ENCODE measurements around the gene CERT1.

Gene CERT1

DNA sequence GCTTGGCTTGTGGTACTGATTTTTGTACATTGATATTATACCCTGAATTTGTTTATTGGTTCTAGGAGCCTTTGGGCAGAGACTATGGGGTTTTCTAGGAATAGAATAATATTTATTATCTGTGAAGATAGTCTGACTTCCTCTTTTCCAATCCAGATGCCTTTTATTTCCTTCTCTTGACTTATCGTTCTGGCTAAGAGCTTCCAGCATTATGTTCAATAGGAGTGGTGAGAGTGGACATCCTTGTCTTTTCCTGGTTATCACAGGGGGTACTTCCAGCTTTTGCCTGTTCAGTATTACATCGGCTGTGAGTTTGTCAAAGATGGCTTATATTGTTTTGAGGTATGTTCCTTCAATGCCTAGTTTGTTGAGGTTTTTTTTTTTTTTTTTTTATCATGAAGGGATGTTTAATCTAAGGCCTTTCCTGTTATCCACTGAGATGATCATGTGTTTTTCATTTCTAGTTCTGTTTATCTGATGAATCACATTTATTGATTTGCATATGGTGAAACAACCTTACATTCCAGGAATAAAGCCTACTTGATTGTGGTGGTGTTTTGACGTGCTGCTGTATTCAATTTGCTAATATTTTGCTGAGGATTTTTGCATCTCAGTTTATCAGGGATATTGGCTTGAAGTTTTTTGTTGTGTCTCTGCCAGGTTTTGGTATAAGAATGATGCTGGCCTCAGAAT lies 77.5 kb downstream of the CERT1 start:
- no peak overlapping the region for H3K27ac ChIP-seq
- no peaks in the 10 kb centered on the region for H3K27me3 ChIP-seq (ENCODE audit: insufficient read depth, low read depth)
- no peak overlapping the region for H3K9ac ChIP-seq
- TF ChIP-seq, protein P1, sequence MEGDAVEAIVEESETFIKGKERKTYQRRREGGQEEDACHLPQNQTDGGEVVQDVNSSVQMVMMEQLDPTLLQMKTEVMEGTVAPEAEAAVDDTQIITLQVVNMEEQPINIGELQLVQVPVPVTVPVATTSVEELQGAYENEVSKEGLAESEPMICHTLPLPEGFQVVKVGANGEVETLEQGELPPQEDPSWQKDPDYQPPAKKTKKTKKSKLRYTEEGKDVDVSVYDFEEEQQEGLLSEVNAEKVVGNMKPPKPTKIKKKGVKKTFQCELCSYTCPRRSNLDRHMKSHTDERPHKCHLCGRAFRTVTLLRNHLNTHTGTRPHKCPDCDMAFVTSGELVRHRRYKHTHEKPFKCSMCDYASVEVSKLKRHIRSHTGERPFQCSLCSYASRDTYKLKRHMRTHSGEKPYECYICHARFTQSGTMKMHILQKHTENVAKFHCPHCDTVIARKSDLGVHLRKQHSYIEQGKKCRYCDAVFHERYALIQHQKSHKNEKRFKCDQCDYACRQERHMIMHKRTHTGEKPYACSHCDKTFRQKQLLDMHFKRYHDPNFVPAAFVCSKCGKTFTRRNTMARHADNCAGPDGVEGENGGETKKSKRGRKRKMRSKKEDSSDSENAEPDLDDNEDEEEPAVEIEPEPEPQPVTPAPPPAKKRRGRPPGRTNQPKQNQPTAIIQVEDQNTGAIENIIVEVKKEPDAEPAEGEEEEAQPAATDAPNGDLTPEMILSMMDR (conservative IDR thresholded peaks at IDR 0.05; ENCODE audit: low read depth, low read length), result no peak
- H2AFZ ChIP-seq (ENCODE audit: low read depth), result no peak overlapping the region
- H3K4me2 ChIP-seq, result no peak overlapping the region
- H3K4me3 ChIP-seq (IDR thresholded peaks at IDR 0.05; ENCODE audit: insufficient read depth, low read depth, low read length), result no peak overlapping the region
- H3K36me3 ChIP-seq (ENCODE audit: insufficient read depth), result no peaks in the 10 kb centered on the region
- H3K79me2 ChIP-seq (ENCODE audit: insufficient read depth, low read depth), result peaks cover 5% of the 10 kb centered on the region; the same call in 1 of the 2 replicates
- H4K20me1 ChIP-seq (ENCODE audit: insufficient read depth), result no peaks in the 10 kb centered on the region
- H3K4me1 ChIP-seq (ENCODE audit: low read depth, poor library complexity, severe bottlenecking), result no peaks in the 10 kb centered on the region

GRCh38 chr5:75414241-75414640 lies 97.2 kb downstream of the CERT1 start:
- H3K27ac ChIP-seq, result no peak overlapping the region

GRCh38 chr5:75412111-75412990 lies 99.1 kb downstream of the CERT1 start:
- TF ChIP-seq, protein P1 (conservative IDR thresholded peaks at IDR 0.05; ENCODE audit: low read depth, low read length), result peak; percentile 11; the same call in 1 of the 2 replicates
- no peaks in the 10 kb centered on the region for H3K79me2 ChIP-seq (ENCODE audit: insufficient read depth, low read depth)
- no peak overlapping the region for H3K4me2 ChIP-seq
- no peaks in the 10 kb centered on the region for H4K20me1 ChIP-seq (ENCODE audit: insufficient read depth)
- H3K36me3 ChIP-seq (ENCODE audit: insufficient read depth), result no peaks in the 10 kb centered on the region
- H3K4me1 ChIP-seq (ENCODE audit: low read depth, poor library complexity, severe bottlenecking), result no peaks in the 10 kb centered on the region
- H2AFZ ChIP-seq (ENCODE audit: low read depth), result no peak overlapping the region
- H3K9ac ChIP-seq, result no peak overlapping the region
- no peaks in the 10 kb centered on the region for H3K27me3 ChIP-seq (ENCODE audit: insufficient read depth, low read depth)
- H3K27ac ChIP-seq, result no peak overlapping the region
- H3K4me3 ChIP-seq (IDR thresholded peaks at IDR 0.05; ENCODE audit: insufficient read depth, low read depth, low read length), result no peak overlapping the region

More at GRCh38 chr5:75414241-75414640, 97.2 kb downstream of the CERT1 start:
- Histone ChIP-seq H2AFZ (ENCODE audit: low read depth) (no peak overlapping the region), H3K79me2 (ENCODE audit: insufficient read depth, low read depth) (no peaks in the 10 kb centered on the region), H4K20me1 (ENCODE audit: insufficient read depth) (no peaks in the 10 kb centered on the region), H3K4me2 (no peak overlapping the region), H3K27me3 (ENCODE audit: insufficient read depth, low read depth) (no peaks in the 10 kb centered on the region), H3K36me3 (ENCODE audit: insufficient read depth) (no peaks in the 10 kb centered on the region), H3K4me3 (IDR thresholded peaks at IDR 0.05; ENCODE audit: insufficient read depth, low read depth, low read length) (no peak overlapping the region), H3K4me1 (ENCODE audit: low read depth, poor library complexity, severe bottlenecking) (no peaks in the 10 kb centered on the region), H3K9ac (no peak overlapping the region)
- TF ChIP-seq, protein P1 (conservative IDR thresholded peaks at IDR 0.05; ENCODE audit: low read depth, low read length), result no peak

DNA sequence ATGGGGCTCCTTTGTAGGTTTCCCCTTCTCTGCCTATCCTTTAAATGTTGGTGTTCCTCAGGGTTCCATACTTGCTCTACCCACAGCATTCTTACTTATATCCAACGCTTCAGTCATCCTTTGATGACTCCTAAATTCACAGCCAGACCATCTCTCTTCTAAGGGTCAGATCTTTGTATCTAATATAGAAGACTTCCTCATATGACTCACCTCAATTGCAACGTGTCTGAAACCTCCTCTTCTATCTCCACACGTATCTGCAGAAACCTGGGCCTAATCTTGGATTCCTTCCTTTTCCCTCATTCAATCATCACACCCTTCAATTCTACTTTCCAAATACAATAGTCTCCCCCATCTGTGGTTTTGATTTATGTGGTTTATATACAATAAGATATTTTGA lies 106.1 kb downstream of the CERT1 start:
- Histone ChIP-seq H2AFZ (ENCODE audit: low read depth) (no peak overlapping the region), H3K27me3 (ENCODE audit: insufficient read depth, low read depth) (no peaks in the 10 kb centered on the region), H3K4me2 (no peak overlapping the region), H3K36me3 (ENCODE audit: insufficient read depth) (no peaks in the 10 kb centered on the region), H3K9ac (no peak overlapping the region), H3K79me2 (ENCODE audit: insufficient read depth, low read depth) (no peaks in the 10 kb centered on the region), H3K27ac (no peak overlapping the region), H3K4me3 (IDR thresholded peaks at IDR 0.05; ENCODE audit: insufficient read depth, low read depth, low read length) (no peak overlapping the region), H4K20me1 (ENCODE audit: insufficient read depth) (no peaks in the 10 kb centered on the region), H3K4me1 (ENCODE audit: low read depth, poor library complexity, severe bottlenecking) (no peaks in the 10 kb centered on the region)
- TF ChIP-seq, protein P1 (conservative IDR thresholded peaks at IDR 0.05; ENCODE audit: low read depth, low read length), result no peak

All from KMS-11 (cell line).